NCI-H460 (cell line): ENCODE measurements around the gene DONSON. TPM values are rescaled to one million over a fixed set of nuclear protein-coding genes. Genes with fewer than 3 reads are reported as not detected.
"Not testable (repeated sequence)": the region's sequence is repeated elsewhere in the genome, so short reads cannot be mapped to it uniquely, and the experiment has no call there.

Experiments
- DNase-seq: peaks from one replicate; pipeline ENCODE4 v3.0.0-alpha.2; 2016; ENCODE audit warnings: low read depth; ENCODE audit errors: extremely low read depth
- polyA plus RNA-seq: library from polyadenylated mRNA; depleted of rRNA; stranded (reverse); fragments of >200 nt; gene quantifications from 2 replicates; pipeline ENCODE4 v1.2.3, GENCODE V29; 2014; cell fraction: nucleus; rRNA removed
- total RNA-seq: library from RNA; depleted of rRNA; stranded (reverse); fragments of >200 nt; shearing (Covaris generic); gene quantifications from 2 replicates; pipeline ENCODE4 v1.2.3, GENCODE V29; 2014; rRNA removed

Gene DONSON, protein sequence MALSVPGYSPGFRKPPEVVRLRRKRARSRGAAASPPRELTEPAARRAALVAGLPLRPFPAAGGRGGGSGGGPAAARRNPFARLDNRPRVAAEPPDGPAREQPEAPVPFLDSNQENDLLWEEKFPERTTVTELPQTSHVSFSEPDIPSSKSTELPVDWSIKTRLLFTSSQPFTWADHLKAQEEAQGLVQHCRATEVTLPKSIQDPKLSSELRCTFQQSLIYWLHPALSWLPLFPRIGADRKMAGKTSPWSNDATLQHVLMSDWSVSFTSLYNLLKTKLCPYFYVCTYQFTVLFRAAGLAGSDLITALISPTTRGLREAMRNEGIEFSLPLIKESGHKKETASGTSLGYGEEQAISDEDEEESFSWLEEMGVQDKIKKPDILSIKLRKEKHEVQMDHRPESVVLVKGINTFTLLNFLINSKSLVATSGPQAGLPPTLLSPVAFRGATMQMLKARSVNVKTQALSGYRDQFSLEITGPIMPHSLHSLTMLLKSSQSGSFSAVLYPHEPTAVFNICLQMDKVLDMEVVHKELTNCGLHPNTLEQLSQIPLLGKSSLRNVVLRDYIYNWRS
- total RNA-seq: 16.0 and 18.0 TPM in 2 replicates
- 32.6 and 45.4 TPM in 2 replicates for polyA plus RNA-seq

DNA sequence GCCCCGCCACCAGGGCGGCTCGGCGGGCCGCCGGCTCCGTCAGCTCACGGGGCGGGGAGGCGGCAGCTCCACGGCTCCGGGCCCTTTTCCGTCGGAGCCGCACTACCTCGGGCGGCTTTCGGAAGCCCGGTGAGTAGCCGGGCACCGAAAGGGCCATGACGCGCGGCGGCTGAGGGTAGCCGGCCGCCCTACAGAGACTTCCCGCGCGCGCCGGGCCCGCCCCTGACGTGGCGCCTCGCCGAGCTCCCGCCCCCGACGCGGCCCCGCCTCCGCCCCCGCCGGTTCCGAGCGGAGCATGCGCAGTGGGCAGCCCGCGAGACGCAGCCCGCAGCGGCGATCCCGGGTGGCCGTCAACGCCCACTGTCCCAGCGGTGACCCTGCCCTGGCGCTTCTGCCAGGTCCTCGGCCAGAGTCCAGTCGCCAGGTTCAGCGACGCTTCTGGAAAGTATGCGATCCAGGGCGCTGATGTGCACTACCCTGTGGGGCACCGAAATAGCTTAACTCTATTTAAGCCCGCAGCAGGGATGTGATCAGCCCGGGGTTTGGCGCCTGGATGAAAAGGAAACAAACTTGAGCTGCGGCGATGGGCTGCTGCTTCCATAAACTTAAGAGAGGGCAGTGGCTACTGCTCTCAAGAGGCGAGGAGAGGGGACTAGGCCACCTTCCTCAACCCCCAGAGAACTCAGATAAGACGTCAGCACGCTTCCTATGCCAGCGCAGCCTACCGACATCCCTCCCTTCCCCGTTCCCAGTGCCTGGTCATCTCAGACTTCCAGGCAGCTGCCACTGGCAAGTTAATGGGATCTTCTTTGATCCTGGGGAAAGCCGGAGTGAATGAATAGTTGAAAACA lies at the start of gene DONSON:
TSS of gene DONSON (minus strand) at position 200 of the 851 bp plus-strand sequence. CDS start at position 157, 43 bp downstream.
- DNase-seq: peak; percentile 77

DNA sequence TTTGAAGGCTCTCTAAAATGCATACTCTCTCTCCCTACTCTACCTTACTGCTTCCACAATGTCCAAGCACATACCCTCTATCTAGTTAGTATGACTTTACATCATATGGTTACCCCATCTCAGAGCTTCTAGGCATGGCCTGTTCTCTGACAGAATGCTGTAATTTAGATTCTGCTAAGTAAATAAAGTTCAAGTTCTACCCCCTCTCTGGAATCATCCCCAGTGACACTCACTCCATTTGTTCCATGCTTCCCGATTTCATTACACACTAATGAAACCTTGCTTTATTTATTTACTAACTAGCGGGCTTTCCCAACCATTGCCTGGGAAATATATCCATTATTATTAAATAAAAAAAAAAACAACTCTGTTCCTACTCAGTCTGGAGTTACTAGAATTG lies 45.8 kb upstream of the DONSON start:
- DNase-seq: no peak

DNA sequence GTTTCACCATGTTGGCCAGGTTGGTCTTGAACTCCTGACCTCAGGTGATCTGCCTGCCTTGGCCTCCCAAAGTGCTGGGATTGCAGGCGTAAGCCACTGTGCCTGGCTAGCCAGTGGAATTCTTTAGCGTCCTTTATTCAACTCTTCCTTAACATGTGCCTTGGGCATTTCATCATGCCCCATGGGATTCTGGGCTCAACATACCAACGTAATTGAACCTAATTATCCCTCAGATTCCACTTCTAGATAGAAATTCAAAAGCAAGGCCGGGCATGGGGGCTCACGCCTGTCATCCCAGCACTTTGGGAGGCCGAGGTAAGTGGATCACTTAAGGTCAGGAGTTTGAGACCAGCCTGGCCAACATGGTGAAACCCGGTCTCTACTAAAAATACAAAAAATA lies 37.7 kb upstream of the DONSON start:
- DNase-seq: not testable (repeated sequence)

DNA sequence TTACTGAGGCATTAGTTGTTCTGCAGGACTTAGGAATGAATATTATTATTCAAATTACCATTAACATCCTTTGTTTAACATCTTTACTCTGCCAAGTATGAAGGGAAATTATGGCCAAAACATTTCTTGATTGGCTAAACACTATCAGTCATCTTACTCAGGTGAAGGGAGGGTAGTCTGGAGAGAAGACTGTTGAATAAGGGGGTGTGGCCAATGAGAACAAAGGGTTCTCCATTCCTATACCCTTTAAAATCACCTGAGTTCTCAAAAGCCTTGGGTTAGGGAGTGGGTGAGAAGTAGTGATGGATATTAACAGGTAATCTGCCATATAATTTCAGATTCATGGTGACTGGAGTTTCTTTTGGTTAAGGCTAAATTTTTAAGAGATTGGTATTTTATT lies 33.8 kb upstream of the DONSON start:
- DNase-seq: no peak

DNA sequence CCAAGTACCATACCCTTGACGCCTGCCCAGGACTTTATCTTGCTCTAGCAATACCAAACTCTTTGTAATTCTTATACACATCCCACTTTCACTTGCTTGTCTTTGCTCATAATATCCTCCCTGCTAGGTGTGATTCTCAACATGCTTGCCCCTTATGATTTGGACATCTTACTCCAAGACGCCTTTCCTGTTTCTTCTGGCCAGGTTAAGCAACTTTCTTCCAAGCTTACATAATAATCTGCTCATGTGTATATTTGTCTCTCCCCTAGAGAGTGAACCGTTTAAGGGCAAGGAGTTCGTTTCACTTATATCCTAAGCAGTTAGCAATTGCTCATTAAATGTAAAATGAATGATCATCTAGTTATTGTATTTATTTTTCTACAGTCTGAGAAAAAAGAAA lies 31.2 kb upstream of the DONSON start:
- DNase-seq: no peak

DNA sequence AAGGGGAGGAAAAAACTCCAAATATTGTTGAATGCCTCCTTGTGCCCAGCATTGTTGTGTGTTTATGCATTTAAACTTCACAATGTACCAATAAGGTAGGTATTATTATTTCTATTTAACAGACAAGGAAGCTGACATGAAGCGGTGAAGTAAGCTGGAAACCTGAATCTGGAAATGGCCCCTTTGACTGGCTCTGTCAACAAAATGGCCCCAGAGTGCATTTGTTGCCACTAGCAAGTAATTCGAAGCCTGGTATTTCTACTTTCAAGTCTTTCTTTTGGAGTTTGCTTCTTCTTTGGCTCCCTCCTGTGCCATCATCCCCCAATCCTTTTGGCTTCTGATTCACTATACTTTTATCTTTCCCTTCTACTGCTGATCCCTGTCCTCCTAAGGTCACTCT lies 29.9 kb upstream of the DONSON start:
- no peak for DNase-seq

DNA sequence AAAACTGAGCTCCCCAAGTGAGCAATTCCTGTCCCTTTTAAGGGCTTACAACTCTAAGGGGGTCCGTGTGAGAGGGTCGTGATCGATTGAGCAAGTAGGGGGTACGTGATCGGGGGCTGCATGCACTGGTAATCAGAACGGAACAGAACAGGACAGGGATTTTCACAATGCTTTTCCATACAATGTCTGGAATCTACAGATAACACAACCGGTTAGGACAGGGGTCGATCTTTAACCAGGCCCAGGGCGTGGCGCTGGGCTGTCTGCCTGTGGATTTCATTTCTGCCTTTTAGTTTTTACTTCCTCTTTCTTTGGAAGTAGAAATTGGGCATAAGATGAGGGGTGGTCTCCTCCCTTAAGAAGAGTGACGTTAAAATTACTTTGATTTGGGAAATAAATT lies 29.1 kb upstream of the DONSON start:
- DNase-seq: not testable (repeated sequence)

DNA sequence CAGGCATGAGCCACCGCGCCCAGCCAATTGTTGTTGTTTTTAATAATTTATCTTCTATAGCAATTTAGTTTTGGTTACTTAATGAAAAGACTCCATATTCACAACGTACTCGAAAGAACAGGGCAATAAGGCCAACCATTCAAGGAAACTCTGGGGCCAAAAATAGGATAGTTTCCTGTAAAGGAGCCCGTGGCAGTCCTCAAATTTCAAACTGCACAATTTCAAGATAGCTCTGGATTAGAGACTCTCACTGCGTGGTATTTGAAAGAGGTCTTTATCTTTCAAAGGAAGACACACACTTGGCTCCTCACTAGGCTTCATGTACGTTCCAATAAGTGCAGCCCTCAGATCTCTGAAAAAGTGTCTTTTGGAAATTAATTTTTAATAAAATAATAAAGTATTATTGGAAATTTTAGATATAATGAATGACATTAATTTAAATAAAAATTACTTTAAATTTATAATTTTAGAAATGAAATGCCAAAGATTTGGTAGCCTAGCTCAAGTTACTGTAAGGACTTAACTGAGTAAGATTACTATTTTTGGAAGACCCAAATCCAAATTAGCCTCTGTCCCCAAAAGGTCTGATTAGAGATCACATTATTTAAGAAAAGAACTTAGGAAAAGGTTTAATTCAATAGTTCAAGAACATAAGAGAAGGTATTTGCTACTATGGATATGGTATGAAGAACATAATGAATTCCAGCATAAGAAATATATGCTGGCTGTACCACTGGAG lies 22.7 kb upstream of the DONSON start:
- DNase-seq: no peak

DNA sequence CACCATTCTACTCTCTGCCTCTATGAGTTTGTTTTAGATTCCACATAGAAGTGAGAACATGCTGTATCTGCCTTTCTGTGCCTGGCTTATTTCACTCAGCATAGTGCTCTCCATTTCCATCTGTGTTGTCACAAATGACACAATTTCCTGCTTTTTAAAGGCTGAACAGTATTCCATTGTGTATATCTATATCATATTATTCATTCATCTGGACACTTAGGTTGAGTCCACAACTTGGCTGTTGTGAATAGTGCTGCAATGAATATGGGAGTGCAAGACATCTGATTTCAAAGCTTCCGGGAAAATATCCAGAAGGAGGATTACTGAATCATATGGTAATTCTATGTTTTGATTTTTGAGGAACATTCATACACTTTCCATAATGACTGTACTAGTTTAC lies 20.1 kb upstream of the DONSON start:
- DNase-seq: peak; percentile 16

DNA sequence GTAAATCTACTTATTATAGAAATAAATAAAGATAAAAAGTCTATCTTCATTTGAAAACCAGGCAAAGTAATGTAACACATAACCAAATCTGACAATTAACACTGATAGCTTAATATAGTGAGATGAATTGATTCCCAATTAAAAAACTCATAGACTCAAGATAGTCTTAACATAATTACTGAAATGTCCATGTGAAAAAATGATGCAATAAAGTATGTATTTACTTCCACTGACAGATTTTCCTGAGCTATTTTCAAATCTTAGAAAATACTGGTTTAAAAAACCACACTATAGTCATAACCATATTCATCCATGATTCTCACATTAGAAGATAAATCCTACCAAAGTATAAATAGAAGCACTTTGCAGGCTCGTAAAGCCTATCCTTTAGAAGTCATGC lies 9.6 kb upstream of the DONSON start:
- DNase-seq: no peak

DNA sequence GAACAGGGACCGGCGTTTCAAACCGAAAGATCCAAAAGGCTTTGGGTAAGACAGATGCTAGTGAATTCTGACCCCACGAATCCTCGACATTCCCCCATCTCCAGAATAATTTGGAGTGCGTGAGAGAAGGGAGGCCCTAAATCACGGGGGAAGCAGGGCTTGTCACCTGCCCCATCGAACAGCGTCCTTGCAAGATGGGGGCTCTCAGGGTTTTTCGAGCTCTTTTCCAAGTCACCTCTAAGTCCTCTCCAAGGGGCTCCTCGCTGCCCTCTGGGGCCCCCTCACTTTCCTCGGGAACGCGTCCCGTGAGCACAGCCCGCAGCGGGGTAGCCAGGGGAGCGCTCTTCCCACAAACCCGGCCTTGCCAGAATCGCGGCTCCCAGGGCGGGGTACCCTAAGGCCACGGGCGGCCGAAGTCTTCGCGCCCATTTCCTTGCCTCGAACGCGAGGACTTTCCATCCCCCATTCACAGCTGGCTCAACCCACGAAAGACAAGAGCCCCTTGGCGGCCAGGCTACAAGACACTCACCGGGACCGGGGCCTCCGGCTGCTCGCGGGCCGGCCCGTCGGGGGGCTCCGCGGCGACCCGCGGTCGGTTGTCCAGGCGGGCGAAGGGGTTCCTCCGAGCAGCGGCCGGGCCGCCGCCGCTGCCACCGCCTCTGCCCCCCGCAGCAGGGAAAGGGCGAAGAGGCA lies 546 bp downstream of the DONSON start:
- peak; percentile 7 for DNase-seq

DNA sequence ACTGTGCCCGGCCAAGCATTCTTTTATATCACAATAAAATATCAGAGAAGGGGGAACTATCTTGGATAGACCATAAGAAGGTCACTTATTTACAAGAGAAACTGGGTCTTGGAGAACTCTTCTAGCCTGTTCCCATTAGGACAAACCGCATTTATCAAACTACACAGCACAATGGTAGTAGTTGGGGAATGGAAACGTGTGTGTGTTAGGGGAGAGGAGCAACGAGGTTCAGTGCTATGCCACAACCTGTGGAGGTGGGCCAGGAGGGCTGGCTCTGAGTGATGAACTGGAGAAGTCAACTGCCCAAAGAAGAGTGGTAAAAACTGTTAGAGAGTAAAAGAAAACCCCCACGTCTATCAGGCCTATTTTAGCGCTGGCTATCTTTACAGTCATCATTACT lies 1.6 kb downstream of the DONSON start:
- no peak for DNase-seq

DNA sequence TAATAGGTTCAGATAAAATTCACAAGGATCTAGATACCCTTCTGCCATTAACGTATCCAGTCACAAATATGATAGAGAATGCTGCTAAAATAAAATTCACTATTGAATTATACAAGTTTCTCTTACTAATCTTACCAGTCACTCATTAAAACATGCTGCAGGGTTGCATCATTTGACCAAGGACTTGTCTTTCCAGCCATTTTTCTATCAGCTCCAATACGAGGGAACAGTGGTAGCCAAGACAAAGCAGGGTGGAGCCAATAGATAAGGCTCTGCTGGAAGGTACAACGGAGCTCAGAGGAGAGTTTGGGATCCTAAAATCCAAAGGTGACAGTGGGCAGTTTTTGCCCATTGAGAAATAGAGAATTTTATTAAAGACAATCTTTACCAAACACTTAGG lies 4.0 kb downstream of the DONSON start:
- no peak for DNase-seq

DNA sequence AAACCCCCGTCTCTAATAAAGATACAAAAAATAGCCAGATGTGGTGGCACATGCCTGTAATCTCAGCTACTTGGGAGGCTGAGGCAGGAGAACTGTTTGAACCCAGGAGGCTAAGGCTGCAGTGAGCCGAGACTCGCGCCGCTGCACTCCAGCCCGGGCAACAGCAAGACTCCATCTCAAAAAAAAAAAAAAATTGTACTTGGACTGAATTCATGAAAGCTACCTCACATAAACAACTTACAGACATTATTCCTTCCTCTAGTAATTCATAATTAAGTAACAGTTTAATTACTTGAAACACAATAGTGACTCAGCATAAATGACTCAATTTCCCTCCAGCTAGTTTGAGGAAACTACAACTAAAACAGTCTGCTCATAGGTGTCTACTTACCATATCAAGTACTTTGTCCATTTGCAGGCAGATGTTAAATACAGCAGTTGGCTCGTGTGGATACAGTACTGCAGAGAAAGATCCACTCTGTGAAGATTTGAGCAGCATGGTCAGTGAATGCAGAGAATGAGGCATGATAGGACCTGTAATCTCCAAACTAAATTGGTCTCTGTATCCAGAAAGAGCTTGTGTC lies 9.4 kb downstream of the DONSON start:
- DNase-seq: no peak

DNA sequence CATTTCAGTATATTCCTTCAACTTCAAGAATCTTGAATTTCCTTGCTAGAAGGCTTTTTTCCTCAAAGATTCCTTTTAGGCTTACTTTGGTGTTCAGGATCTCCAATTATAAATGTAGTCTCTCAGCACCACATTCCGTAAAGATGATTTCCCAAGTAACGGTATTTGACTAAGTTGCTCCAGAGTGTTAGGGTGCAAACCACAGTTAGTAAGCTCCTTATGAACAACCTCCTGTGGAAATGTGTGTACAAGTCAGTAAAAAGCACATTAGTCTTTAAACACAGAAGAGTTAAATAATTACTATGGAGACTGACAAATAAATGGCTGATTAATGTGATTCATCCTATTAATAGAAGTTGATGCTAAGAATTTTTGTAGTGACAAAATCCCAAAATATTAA lies 10.3 kb downstream of the DONSON start:
- no peak for DNase-seq

DNA sequence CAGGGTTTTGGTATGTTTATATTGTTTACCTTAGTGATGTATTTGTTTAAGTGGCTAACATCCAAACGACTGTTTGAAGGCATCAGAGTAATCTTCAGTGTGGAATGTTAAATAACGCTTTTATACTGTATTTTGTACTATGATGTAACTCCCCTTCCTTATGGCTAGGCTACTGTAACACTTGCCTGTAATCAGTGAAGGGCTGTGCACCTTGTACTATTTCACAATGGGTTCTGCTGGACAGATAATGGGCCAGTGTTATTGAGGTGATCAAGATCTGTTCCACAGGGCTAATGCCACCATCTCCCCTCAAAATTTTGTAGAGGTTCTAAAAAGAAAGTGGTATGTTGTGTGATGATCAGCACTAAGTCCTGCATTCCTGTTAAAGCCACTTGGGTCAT lies 11.7 kb downstream of the DONSON start:
- not testable (repeated sequence) for DNase-seq

DNA sequence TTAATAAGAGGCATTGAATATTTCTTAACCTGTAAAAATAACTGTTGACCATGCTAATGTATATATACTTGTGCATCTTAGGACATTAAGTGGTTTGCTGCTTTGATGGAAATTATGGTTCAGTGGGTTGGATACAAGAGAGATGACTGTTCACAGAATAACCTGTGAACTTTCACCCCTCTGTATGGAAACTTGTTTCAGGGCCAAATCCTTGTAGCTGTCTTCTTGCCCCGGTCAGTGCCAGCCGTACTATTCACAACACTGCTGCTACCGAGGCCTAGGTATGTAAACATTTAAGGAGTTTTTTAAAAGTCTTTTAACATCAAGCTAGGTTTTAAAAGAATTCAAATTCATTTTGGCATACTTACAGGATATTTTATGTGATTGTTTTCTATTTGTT lies 16.1 kb downstream of the DONSON start:
- DNase-seq: no peak

DNA sequence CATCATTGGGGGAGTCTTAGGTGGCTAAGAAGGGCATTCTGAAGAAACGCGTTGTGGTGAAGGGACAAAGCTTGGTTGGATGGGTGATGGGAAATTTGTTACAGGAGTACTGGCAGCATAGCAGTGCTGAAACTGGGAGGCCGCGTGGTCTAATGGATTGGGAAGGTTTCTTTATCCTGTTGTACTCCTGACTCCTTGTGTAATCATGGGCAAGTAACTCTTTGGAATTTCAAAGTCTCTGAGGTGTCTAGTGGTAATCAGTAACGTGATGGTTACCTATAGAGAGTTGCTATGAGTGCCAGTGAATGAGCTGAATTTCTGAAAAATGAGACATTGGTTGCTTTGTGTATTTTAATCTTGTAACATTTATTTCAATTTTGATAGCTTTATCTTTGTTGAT lies 18.5 kb downstream of the DONSON start:
- no peak for DNase-seq

DNA sequence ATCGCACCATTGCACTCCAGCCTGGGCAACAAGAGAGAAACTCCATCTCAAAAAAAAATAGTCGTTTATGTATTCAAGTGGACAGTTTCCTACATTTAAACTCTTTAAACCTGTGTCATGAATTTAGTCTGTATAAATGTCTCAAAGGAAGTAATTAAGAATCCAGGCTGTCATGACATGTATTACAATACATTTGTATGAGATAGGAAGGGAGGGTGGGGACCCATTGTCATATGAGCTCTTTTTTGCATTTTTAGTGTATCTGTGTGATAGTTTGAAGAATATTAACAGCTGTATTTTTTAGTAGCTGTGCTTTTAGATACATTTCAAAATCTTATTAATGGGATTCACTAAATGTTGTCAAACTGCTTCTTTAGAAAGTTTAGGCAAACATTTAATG lies 20.0 kb downstream of the DONSON start:
- DNase-seq: no peak

DNA sequence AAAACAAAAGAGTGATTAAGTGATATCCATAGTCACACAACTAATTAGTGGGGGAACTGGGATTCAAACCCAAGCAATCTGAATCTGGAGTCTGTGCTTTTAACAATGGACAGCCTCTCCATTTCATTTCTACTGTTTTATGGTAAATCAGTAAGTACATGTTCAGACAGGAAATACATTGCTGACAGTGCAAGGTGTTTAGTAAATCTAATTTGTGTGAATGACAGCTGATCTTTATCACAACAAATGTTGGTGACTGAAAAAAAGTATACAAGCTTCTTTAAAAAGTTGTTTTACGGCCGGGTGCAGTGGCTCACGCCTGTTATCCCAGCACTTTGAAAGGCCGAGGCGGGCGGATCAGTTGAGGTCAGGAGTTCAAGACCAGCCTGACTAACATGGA lies 20.6 kb downstream of the DONSON start:
- no peak for DNase-seq
